ENCODE measurements around the gene UBE2D1. TPM values are rescaled to one million over a fixed set of nuclear protein-coding genes. Genes with fewer than 3 reads are reported as not detected.

The UBE2D1 gene
- total RNA-seq, 8 experiments from 2014 or later = 11.5 to 27.3 (median 20.8) TPM

- ATAC-seq (replicated peaks in 6 of 8) = no peak
- in situ Hi-C loops (cut with MboI; ENCODE audit: low pct_unique_long_range_greater_than_20kb in 2 of 9, low sequenced_read_pairs in 9 of 9, unreplicated experiment in 9 of 9) = no loop called here
- H3K4me3 ChIP-seq = no peak overlapping the region
- no peak overlapping the region for H3K27ac ChIP-seq
- H3K4me1 ChIP-seq (replicated peaks in 1 of 2) = no peaks in the 10 kb centered on the region
- 80 to 100% (median 90%) methylated on average over 1 to 3 of the region's 3 CpGs; no CpG with 5 or more reads in 1 of the 10 experiments for WGBS, 10 experiments
Observed at GRCh38 chr10:58367069-58367468, 32.3 kb downstream of the UBE2D1 start.

GRCh38 chr10:58371473-58371872 lies 36.7 kb downstream of the UBE2D1 start:
- in situ Hi-C loops (cut with MboI; ENCODE audit: low pct_unique_long_range_greater_than_20kb in 2 of 9, low sequenced_read_pairs in 9 of 9, unreplicated experiment in 9 of 9) = no loop called here
- Histone ChIP-seq H3K4me3 (no peak overlapping the region), H3K4me1 (replicated peaks in 1 of 2) (no peaks in the 10 kb centered on the region), H3K27ac (no peak overlapping the region)
- no peak for ATAC-seq (replicated peaks in 6 of 8)

GRCh38 chr10:58372607-58373441 lies 38.0 kb downstream of the UBE2D1 start:
- no peaks in the 10 kb centered on the region for H3K4me1 ChIP-seq (replicated peaks in 1 of 2)
- H3K27ac ChIP-seq = no peak overlapping the region
- 17 to 100% (median 63%) methylated on average over 1 to 3 of the region's 4 CpGs for WGBS, 10 experiments
- no peak overlapping the region for H3K4me3 ChIP-seq
- in situ Hi-C loops (cut with MboI; ENCODE audit: low pct_unique_long_range_greater_than_20kb in 2 of 9, low sequenced_read_pairs in 9 of 9, unreplicated experiment in 9 of 9) = no loop called here
- peak in 1 of 8 experiments; percentile 53 for ATAC-seq (replicated peaks in 6 of 8)

- peak in 2 of 8 experiments; percentile 85 to 88 for ATAC-seq (replicated peaks in 6 of 8)
- H3K4me1 ChIP-seq (replicated peaks in 1 of 2) = no peaks in the 10 kb centered on the region
- no peak overlapping the region for H3K4me3 ChIP-seq
- no peak overlapping the region for H3K27ac ChIP-seq
- in situ Hi-C loops (cut with MboI; ENCODE audit: low pct_unique_long_range_greater_than_20kb in 2 of 9, low sequenced_read_pairs in 9 of 9, unreplicated experiment in 9 of 9) = no loop called here
- WGBS, 10 experiments = 29 to 100% (median 78%) methylated on average over 1 to 3 of the region's 3 CpGs; no CpG with 5 or more reads in 3 of the 10 experiments
Observed at GRCh38 chr10:58373442-58373827, 38.6 kb downstream of the UBE2D1 start.

- WGBS, 10 experiments = 59 to 100% (median 92%) methylated on average over 1 to 2 of the region's 2 CpGs; no CpG with 5 or more reads in 1 of the 10 experiments
- in situ Hi-C loops (cut with MboI; ENCODE audit: low pct_unique_long_range_greater_than_20kb in 2 of 9, low sequenced_read_pairs in 9 of 9, unreplicated experiment in 9 of 9) = no loop called here
- H3K27ac ChIP-seq = no peak overlapping the region
- H3K4me1 ChIP-seq (replicated peaks in 1 of 2) = peaks cover 12 to 16% of the 10 kb centered on the region in 2 donors
- no peak overlapping the region for H3K4me3 ChIP-seq
- no peak for ATAC-seq (replicated peaks in 6 of 8)
Observed at GRCh38 chr10:58382489-58382995, 47.7 kb downstream of the UBE2D1 start.

GRCh38 chr10:58384095-58384494 lies 49.3 kb downstream of the UBE2D1 start:
- 80 to 100% (median 93%) methylated on average over 1 to 3 of the region's 3 CpGs; no CpG with 5 or more reads in 3 of the 10 experiments for WGBS, 10 experiments
- H3K4me3 ChIP-seq = peak overlapping the region in 4 of 5 donors; percentile 50 to 80 (median 66)
- in situ Hi-C loops (cut with MboI; ENCODE audit: low pct_unique_long_range_greater_than_20kb in 2 of 9, low sequenced_read_pairs in 9 of 9, unreplicated experiment in 9 of 9) = no loop called here
- H3K4me1 ChIP-seq (replicated peaks in 1 of 2) = peaks cover 12 to 16% of the 10 kb centered on the region in 2 donors
- no peak for ATAC-seq (replicated peaks in 6 of 8)
- H3K27ac ChIP-seq = peak overlapping the region in 1 of 2 donors; percentile 79

- 0 to 35% (median 6%) methylated on average over 1 to 11 of the region's 12 CpGs; no CpG with 5 or more reads in 1 of the 10 experiments for WGBS, 10 experiments
- H3K4me1 ChIP-seq (replicated peaks in 1 of 2) = peaks cover 12 to 16% of the 10 kb centered on the region in 2 donors
- H3K27ac ChIP-seq = peak overlapping the region; percentile 74 to 79
- ATAC-seq (replicated peaks in 6 of 8) = peak in 1 of 8 experiments; percentile 2
- in situ Hi-C loops (cut with MboI; ENCODE audit: low pct_unique_long_range_greater_than_20kb in 2 of 9, low sequenced_read_pairs in 9 of 9, unreplicated experiment in 9 of 9) = no loop called here
- H3K4me3 ChIP-seq = peak overlapping the region; percentile 50 to 80 (median 67)
Observed at GRCh38 chr10:58384544-58384998, 49.8 kb downstream of the UBE2D1 start.

- H3K4me3 ChIP-seq = peak within 1 kb of the TSS; percentile 50 to 80 (median 67)
- 0 to 3% (median 0%) methylated on average over 1 to 7 of the region's 65 CpGs; no CpG with 5 or more reads in 5 of the 10 experiments for WGBS, 10 experiments
- H3K4me1 ChIP-seq (replicated peaks in 1 of 2) = peaks cover 12 to 16% of the 10 kb centered on the region in 2 donors
- peak within 1 kb of the TSS; percentile 74 to 79 for H3K27ac ChIP-seq
- in situ Hi-C loops (cut with MboI; ENCODE audit: low pct_unique_long_range_greater_than_20kb in 2 of 9, low sequenced_read_pairs in 9 of 9, unreplicated experiment in 9 of 9) = no loop called here
- ATAC-seq (replicated peaks in 6 of 8) = peak; percentile 92 to 98 (median 96)
Observed at GRCh38 chr10:58384999-58385783, 50.4 kb downstream of the UBE2D1 start, which contains the start of gene TFAM. TFAM (plus strand) TSS chr10:58385410; CDS start chr10:58385548, 138 bp downstream.

- peak overlapping the region; percentile 50 to 80 (median 67) for H3K4me3 ChIP-seq
- 0 to 7% (median 0%) methylated on average over 1 to 10 of the region's 15 CpGs; no CpG with 5 or more reads in 2 of the 10 experiments for WGBS, 10 experiments
- H3K27ac ChIP-seq = peak overlapping the region; percentile 68 to 74
- H3K4me1 ChIP-seq (replicated peaks in 1 of 2) = peaks cover 12 to 16% of the 10 kb centered on the region in 2 donors
- in situ Hi-C loops (cut with MboI; ENCODE audit: low pct_unique_long_range_greater_than_20kb in 2 of 9, low sequenced_read_pairs in 9 of 9, unreplicated experiment in 9 of 9) = no loop called here
- peak in 6 of 8 experiments; percentile 1 to 45 (median 8) for ATAC-seq (replicated peaks in 6 of 8)
Observed at GRCh38 chr10:58385784-58386112, 50.9 kb downstream of the UBE2D1 start.

- H3K4me1 ChIP-seq (replicated peaks in 1 of 2) = peaks cover 12 to 15% of the 10 kb centered on the region in 2 donors
- in situ Hi-C loops (cut with MboI; ENCODE audit: low pct_unique_long_range_greater_than_20kb in 2 of 9, low sequenced_read_pairs in 9 of 9, unreplicated experiment in 9 of 9) = no loop called here
- WGBS, 10 experiments = 70 to 100% (median 94%) methylated on average over 1 to 3 of the region's 3 CpGs
- ATAC-seq (replicated peaks in 6 of 8) = no peak
- H3K27ac ChIP-seq = no peak overlapping the region
- no peak overlapping the region for H3K4me3 ChIP-seq
Observed at GRCh38 chr10:58389024-58389423, 54.2 kb downstream of the UBE2D1 start.

GRCh38 chr10:58393317-58393716 lies 58.5 kb downstream of the UBE2D1 start:
- WGBS, 10 experiments = 80 to 100% (median 100%) methylated on average over 1 to 2 of the region's 2 CpGs; no CpG with 5 or more reads in 5 of the 10 experiments
- Histone ChIP-seq H3K4me3 (no peak overlapping the region), H3K27ac (no peak overlapping the region), H3K4me1 (replicated peaks in 1 of 2) (no peaks in the 10 kb centered on the region)
- ATAC-seq (replicated peaks in 6 of 8) = no peak
- in situ Hi-C loops (cut with MboI; ENCODE audit: low pct_unique_long_range_greater_than_20kb in 2 of 9, low sequenced_read_pairs in 9 of 9, unreplicated experiment in 9 of 9) = loop anchor here in 1 of 9 experiments (10.0 kb wide), 1 partner anchor 229 kb away; no protein-coding TSS in a partner anchor

- Histone ChIP-seq H3K4me3 (no peak overlapping the region), H3K4me1 (replicated peaks in 1 of 2) (no peaks in the 10 kb centered on the region), H3K27ac (no peak overlapping the region)
- in situ Hi-C loops (cut with MboI; ENCODE audit: low pct_unique_long_range_greater_than_20kb in 2 of 9, low sequenced_read_pairs in 9 of 9, unreplicated experiment in 9 of 9) = loop anchor here in 1 of 9 experiments (10.0 kb wide), 1 partner anchor 230 kb away; no protein-coding TSS in a partner anchor
- ATAC-seq (replicated peaks in 6 of 8) = no peak
Observed at GRCh38 chr10:58394471-58394870, 59.7 kb downstream of the UBE2D1 start.

- Histone ChIP-seq H3K4me3 (no peak overlapping the region), H3K27ac (no peak overlapping the region), H3K4me1 (replicated peaks in 1 of 2) (no peaks in the 10 kb centered on the region)
- in situ Hi-C loops (cut with MboI; ENCODE audit: low pct_unique_long_range_greater_than_20kb in 2 of 9, low sequenced_read_pairs in 9 of 9, unreplicated experiment in 9 of 9) = loop anchor here in 1 of 9 experiments (10.0 kb wide), 1 partner anchor 231 kb away; no protein-coding TSS in a partner anchor
- no peak for ATAC-seq (replicated peaks in 6 of 8)
Observed at GRCh38 chr10:58396057-58396456, 61.3 kb downstream of the UBE2D1 start.

Data from motor neuron (in vitro differentiated cells).